ENCODE data around the gene KIAA0825. TPM values are rescaled to one million over a fixed set of nuclear protein-coding genes. Genes with fewer than 3 reads are reported as not detected.

Gene KIAA0825
- total and polyA plus RNA-seq, 2 donors (not counting 1 experiment from before 2014, with no cell fraction given), result 1.7 to 3.6 TPM

DNA sequence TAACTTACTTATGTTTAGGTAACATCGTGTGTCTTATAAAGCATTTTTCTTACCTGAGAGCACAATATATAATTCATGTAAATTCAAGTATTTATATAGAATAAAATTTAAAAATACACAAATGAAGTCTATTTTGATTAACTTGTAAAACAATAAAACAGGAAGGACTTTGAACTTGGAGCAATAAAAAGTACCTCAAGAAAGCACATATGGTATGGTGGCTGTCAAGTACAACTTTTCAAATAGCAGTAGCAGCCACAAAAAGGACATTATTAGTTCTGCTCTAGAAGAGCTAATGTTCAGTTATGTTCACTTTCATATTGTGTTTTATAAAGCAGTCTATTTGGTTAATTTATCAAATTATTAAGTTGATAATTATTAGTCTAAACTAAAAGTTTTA is 31.5 kb upstream of the KIAA0825 start:
- no peak for TF ChIP-seq EZH2 (IDR thresholded peaks at IDR 0.05; ENCODE audit: low read length, missing control alignments)
- TF ChIP-seq, protein P1, sequence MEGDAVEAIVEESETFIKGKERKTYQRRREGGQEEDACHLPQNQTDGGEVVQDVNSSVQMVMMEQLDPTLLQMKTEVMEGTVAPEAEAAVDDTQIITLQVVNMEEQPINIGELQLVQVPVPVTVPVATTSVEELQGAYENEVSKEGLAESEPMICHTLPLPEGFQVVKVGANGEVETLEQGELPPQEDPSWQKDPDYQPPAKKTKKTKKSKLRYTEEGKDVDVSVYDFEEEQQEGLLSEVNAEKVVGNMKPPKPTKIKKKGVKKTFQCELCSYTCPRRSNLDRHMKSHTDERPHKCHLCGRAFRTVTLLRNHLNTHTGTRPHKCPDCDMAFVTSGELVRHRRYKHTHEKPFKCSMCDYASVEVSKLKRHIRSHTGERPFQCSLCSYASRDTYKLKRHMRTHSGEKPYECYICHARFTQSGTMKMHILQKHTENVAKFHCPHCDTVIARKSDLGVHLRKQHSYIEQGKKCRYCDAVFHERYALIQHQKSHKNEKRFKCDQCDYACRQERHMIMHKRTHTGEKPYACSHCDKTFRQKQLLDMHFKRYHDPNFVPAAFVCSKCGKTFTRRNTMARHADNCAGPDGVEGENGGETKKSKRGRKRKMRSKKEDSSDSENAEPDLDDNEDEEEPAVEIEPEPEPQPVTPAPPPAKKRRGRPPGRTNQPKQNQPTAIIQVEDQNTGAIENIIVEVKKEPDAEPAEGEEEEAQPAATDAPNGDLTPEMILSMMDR (conservative IDR thresholded peaks at IDR 0.05 in 1 of 2, IDR thresholded peaks at IDR 0.05 in 1 of 2; ENCODE audit: low read depth in 1 of 2, low read length in 2 of 2), result no peak
- no peaks in the 10 kb centered on the region for H3K36me3 ChIP-seq (ENCODE audit: control insufficient read depth, insufficient read depth, low read length)

DNA sequence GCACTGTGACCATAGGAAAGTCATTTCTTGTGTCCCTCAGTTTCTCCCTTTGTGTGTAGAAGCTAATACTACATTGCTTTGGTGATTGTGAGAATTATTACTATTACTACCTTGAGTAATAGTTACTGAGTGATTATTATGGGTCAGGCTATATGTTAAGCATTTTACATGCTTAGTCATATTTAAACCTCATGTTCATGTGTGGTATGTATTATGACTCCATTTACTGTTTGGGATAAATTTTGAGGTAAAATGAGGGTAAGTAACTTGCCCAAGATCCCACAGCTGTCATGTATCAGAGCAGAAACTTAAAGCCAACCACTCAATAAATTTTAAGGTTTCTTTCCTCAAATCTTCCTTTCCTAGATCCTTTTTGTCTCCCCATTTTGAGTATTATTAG is 28.4 kb upstream of the KIAA0825 start:
- Histone ChIP-seq H3K79me2 (ENCODE audit: control insufficient read depth, insufficient read depth, low read length) (no peaks in the 10 kb centered on the region), H2AFZ (ENCODE audit: low read length) (no peak overlapping the region), H3K9ac (ENCODE audit: insufficient read depth, low read length) (no peak overlapping the region), H3K4me2 (ENCODE audit: extremely low read depth, insufficient read depth, low read length) (no peak overlapping the region), H3K4me3 (replicated peaks in 1 of 4; ENCODE audit: control extremely low read depth in 1 of 4, insufficient read depth in 1 of 4, low read depth in 3 of 4, low read length in 4 of 4) (no peak overlapping the region), H3K4me1 (ENCODE audit: control insufficient read depth, extremely low read depth, insufficient read depth, low read length) (no peaks in the 10 kb centered on the region), H4K20me1 (ENCODE audit: control insufficient read depth, extremely low read depth, insufficient read depth, low read length) (no peaks in the 10 kb centered on the region), H3K27ac (ENCODE audit: insufficient read depth, low read length) (no peak overlapping the region), H3K9me3 (ENCODE audit: control insufficient read depth, insufficient read depth, low read depth, low read length) (no peaks in the 10 kb centered on the region), H3K27me3 (ENCODE audit: control insufficient read depth, insufficient read depth, low read length) (no peaks in the 10 kb centered on the region), H3K36me3 (ENCODE audit: control insufficient read depth, insufficient read depth, low read length) (no peaks in the 10 kb centered on the region)
- no peak for TF ChIP-seq EZH2 (IDR thresholded peaks at IDR 0.05; ENCODE audit: low read length, missing control alignments)
- TF ChIP-seq, protein P1 (conservative IDR thresholded peaks at IDR 0.05 in 1 of 2, IDR thresholded peaks at IDR 0.05 in 1 of 2; ENCODE audit: low read depth in 1 of 2, low read length in 2 of 2), result no peak
- no peak for DNase-seq (ENCODE audit: low read depth in 2 of 2)

More for the DNA sequence above, 31.5 kb upstream of the KIAA0825 start:
- DNase-seq (ENCODE audit: low read depth in 2 of 2), result no peak
- Histone ChIP-seq H3K9ac (ENCODE audit: insufficient read depth, low read length) (no peak overlapping the region), H3K27ac (ENCODE audit: insufficient read depth, low read length) (no peak overlapping the region), H3K9me3 (ENCODE audit: control insufficient read depth, insufficient read depth, low read depth, low read length) (no peaks in the 10 kb centered on the region), H3K79me2 (ENCODE audit: control insufficient read depth, insufficient read depth, low read length) (no peaks in the 10 kb centered on the region), H3K4me1 (ENCODE audit: control insufficient read depth, extremely low read depth, insufficient read depth, low read length) (no peaks in the 10 kb centered on the region), H3K4me3 (replicated peaks in 1 of 4; ENCODE audit: control extremely low read depth in 1 of 4, insufficient read depth in 1 of 4, low read depth in 3 of 4, low read length in 4 of 4) (no peak overlapping the region), H3K27me3 (ENCODE audit: control insufficient read depth, insufficient read depth, low read length) (no peaks in the 10 kb centered on the region), H4K20me1 (ENCODE audit: control insufficient read depth, extremely low read depth, insufficient read depth, low read length) (no peaks in the 10 kb centered on the region), H3K4me2 (ENCODE audit: extremely low read depth, insufficient read depth, low read length) (no peak overlapping the region), H2AFZ (ENCODE audit: low read length) (no peak overlapping the region)

DNA sequence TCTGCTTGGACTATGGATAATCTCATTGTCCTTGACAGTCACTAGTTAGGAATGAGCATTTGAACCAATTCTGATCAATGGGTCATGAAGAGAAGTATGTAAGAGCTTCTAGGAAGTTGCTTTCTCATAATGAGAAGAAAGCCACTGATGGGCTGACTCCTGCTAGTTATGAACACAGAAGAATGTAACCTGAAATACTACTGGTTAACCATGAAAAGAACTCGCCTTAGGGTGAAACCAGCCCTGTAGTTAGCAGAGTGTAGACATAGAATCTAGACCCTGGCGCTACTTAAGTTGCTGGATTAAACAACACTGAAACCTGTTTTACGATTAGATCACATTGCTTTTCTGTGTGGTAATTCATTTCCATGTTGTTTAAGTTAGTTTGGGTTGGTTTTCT is 26.6 kb upstream of the KIAA0825 start:
- Histone ChIP-seq H4K20me1 (ENCODE audit: control insufficient read depth, extremely low read depth, insufficient read depth, low read length) (no peaks in the 10 kb centered on the region), H3K4me2 (ENCODE audit: extremely low read depth, insufficient read depth, low read length) (no peak overlapping the region), H3K36me3 (ENCODE audit: control insufficient read depth, insufficient read depth, low read length) (no peaks in the 10 kb centered on the region), H2AFZ (ENCODE audit: low read length) (no peak overlapping the region), H3K4me3 (replicated peaks in 1 of 4; ENCODE audit: control extremely low read depth in 1 of 4, insufficient read depth in 1 of 4, low read depth in 3 of 4, low read length in 4 of 4) (no peak overlapping the region), H3K79me2 (ENCODE audit: control insufficient read depth, insufficient read depth, low read length) (no peaks in the 10 kb centered on the region), H3K27ac (ENCODE audit: insufficient read depth, low read length) (no peak overlapping the region), H3K27me3 (ENCODE audit: control insufficient read depth, insufficient read depth, low read length) (no peaks in the 10 kb centered on the region), H3K4me1 (ENCODE audit: control insufficient read depth, extremely low read depth, insufficient read depth, low read length) (no peaks in the 10 kb centered on the region), H3K9me3 (ENCODE audit: control insufficient read depth, insufficient read depth, low read depth, low read length) (no peaks in the 10 kb centered on the region), H3K9ac (ENCODE audit: insufficient read depth, low read length) (no peak overlapping the region)
- DNase-seq (ENCODE audit: low read depth in 2 of 2), result no peak
- TF ChIP-seq EZH2 (IDR thresholded peaks at IDR 0.05; ENCODE audit: low read length, missing control alignments), result no peak
- TF ChIP-seq, protein P1 (conservative IDR thresholded peaks at IDR 0.05 in 1 of 2, IDR thresholded peaks at IDR 0.05 in 1 of 2; ENCODE audit: low read depth in 1 of 2, low read length in 2 of 2), result no peak

Data from fibroblast of lung (primary cell).